Hepatocyte (in vitro differentiated cells): ENCODE measurements around the gene FMNL1. TPM values are rescaled to one million over a fixed set of nuclear protein-coding genes. Genes with fewer than 3 reads are reported as not detected.

Experiments used
- DNase-seq: peaks from one replicate; pipeline ENCODE4 v3.0.0-alpha.2; 2016; ENCODE audit warnings: low spot score
- H2AFZ ChIP-seq: fragments of 200-600 bp; sonication (generic); 2 replicates; pipeline ENCODE4 v1.6.0; 2016; ENCODE audit warnings: antibody characterized with exemption, mild to moderate bottlenecking
- H3K27ac ChIP-seq: fragments of 200-600 bp; sonication (generic); 2 replicates; pipeline ENCODE4 v1.5.1; 2016; ENCODE audit warnings: mild to moderate bottlenecking
- H3K27me3 ChIP-seq: fragments of 200-600 bp; sonication (generic); 2 replicates; pipeline ENCODE4 v1.6.1; 2016
- H3K36me3 ChIP-seq: fragments of 200-600 bp; sonication (generic); replicated peaks from 2 replicates; pipeline ENCODE4 v1.5.1; 2016; ENCODE audit warnings: low read depth; ENCODE audit not compliant: insufficient read depth
- H3K4me1 ChIP-seq: fragments of 200-600 bp; sonication (generic); 2 replicates; pipeline ENCODE4 v1.5.1; 2016; ENCODE audit warnings: mild to moderate bottlenecking, moderate library complexity; ENCODE audit not compliant: insufficient read depth
- H3K4me2 ChIP-seq: fragments of 200-600 bp; sonication (generic); 2 replicates; pipeline ENCODE4 v1.6.0; 2016
- H3K4me3 ChIP-seq: fragments of 200-600 bp; sonication (generic); 2 replicates; pipeline ENCODE4 v1.5.1; 2016; ENCODE audit warnings: mild to moderate bottlenecking
- H3K79me2 ChIP-seq: fragments of 200-600 bp; sonication (generic); 2 replicates; pipeline ENCODE4 v1.6.0; 2017; ENCODE audit warnings: mild to moderate bottlenecking
- H3K9me2 ChIP-seq: fragments of 200-600 bp; sonication (generic); replicated peaks from 2 replicates; pipeline ENCODE4 v1.6.0; 2017; ENCODE audit warnings: mild to moderate bottlenecking; ENCODE audit not compliant: insufficient read depth
- H3K9me3 ChIP-seq: fragments of 200-600 bp; sonication (generic); 2 replicates; pipeline ENCODE4 v1.5.1; 2016; ENCODE audit warnings: low read depth, mild to moderate bottlenecking
- H4K20me1 ChIP-seq: fragments of 200-600 bp; sonication (generic); 2 replicates; pipeline ENCODE4 v1.6.0; 2016; ENCODE audit warnings: mild to moderate bottlenecking; ENCODE audit not compliant: insufficient read depth, poor library complexity, severe bottlenecking
- EZH2 ChIP-seq: fragments of 200-600 bp; sonication (generic); IDR thresholded peaks from 2 replicates; pipeline ENCODE4 v1.6.1; 2016; ENCODE audit warnings: antibody characterized with exemption, mild to moderate bottlenecking, borderline replicate concordance
- EZH2phosphoT487 ChIP-seq: fragments of 200-600 bp; sonication (generic); IDR thresholded peaks from one replicate; pipeline ENCODE4 v1.6.1; 2018; ENCODE audit warnings: antibody characterized with exemption, mild to moderate bottlenecking, low read depth, moderate library complexity; ENCODE audit not compliant: unreplicated experiment, severe bottlenecking
- WGBS: methylation state at CpG from one replicate; pipeline ENCODE4 v1.1.6; 2016; ENCODE audit warnings: low lambda C conversion rate; ENCODE audit errors: missing lambda C conversion rate; 5-methylcytosine and 5-hydroxymethylcytosine counted together
- polyA plus RNA-seq: library from polyadenylated mRNA; unstranded; fragments of >200 nt; fragmentation: Nextera tagmentation; extraction: Ambion mirVana; gene quantifications from 2 replicates; pipeline ENCODE4 v1.2.1, GENCODE V29; 2016
- total RNA-seq: library from RNA; depleted of rRNA; stranded (reverse); fragments of >200 nt; gene quantifications from 2 replicates; pipeline ENCODE4 v1.2.3, GENCODE V29; 2014
- TF ChIP-seq, protein P1 (sequence below): fragments of 200-600 bp; sonication (generic); IDR thresholded peaks from 2 replicates; pipeline ENCODE4 v1.5.1; 2016; ENCODE audit warnings: antibody characterized with exemption, mild to moderate bottlenecking; ENCODE audit not compliant: poor library complexity

Gene FMNL1
- total and polyA plus RNA-seq, 2 experiments from 2014 or later: 0.30 to 1.2 TPM

- H3K4me1 ChIP-seq: peaks cover 13% of the 10 kb centered on the region
- TF ChIP-seq EZH2 (no peak), EZH2phosphoT487 (no peak)
- TF ChIP-seq, protein P1, sequence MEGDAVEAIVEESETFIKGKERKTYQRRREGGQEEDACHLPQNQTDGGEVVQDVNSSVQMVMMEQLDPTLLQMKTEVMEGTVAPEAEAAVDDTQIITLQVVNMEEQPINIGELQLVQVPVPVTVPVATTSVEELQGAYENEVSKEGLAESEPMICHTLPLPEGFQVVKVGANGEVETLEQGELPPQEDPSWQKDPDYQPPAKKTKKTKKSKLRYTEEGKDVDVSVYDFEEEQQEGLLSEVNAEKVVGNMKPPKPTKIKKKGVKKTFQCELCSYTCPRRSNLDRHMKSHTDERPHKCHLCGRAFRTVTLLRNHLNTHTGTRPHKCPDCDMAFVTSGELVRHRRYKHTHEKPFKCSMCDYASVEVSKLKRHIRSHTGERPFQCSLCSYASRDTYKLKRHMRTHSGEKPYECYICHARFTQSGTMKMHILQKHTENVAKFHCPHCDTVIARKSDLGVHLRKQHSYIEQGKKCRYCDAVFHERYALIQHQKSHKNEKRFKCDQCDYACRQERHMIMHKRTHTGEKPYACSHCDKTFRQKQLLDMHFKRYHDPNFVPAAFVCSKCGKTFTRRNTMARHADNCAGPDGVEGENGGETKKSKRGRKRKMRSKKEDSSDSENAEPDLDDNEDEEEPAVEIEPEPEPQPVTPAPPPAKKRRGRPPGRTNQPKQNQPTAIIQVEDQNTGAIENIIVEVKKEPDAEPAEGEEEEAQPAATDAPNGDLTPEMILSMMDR: no peak
- H4K20me1 ChIP-seq: no peaks in the 10 kb centered on the region
- no peak for DNase-seq
- H3K79me2 ChIP-seq: no peaks in the 10 kb centered on the region
- H3K4me3 ChIP-seq: no peak overlapping the region
- H3K27ac ChIP-seq: no peak overlapping the region
- no peak overlapping the region for H3K4me2 ChIP-seq
- no peak overlapping the region for H2AFZ ChIP-seq
- 46% methylated on average over 11 of the region's 12 CpGs for WGBS
- H3K36me3 ChIP-seq: no peaks in the 10 kb centered on the region
- H3K27me3 ChIP-seq: no peaks in the 10 kb centered on the region
- H3K9me3 ChIP-seq: no peaks in the 10 kb centered on the region
- no peaks in the 10 kb centered on the region for H3K9me2 ChIP-seq
These were observed 9.2 kb downstream of the FMNL1 start for GRCh38 chr17:45230787-45231480.

DNA sequence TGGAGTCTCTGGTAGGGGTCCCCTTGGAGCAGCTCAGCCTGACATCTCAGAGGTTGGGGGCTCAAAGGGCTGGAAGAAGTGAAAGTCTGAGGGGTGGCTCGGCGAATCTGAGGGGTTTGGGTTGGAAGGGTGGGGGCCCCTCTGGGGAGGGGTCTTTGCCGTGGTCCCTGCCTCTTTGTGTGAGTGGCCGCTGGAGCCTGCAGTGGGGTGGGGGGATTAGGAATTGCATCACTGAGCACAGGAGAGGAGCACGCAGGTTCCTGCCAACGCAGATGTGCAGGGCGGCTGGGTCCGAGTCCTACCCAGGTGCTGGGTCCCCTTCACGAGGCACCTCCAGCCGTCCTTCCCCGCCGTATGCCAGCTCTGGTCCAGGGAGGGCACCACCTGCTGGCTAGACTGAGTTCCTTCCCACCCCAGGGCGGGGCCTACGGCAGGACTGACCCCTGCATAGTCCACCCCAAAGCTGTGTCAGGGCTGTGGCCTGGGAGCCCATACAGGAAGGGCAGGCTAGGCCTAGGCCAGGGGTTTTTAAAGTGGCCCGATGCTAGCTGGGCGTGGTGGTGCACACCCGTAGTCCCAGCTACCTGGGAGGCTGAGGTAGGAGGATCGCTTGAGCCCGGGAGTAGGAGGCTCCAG lies 9.9 kb downstream of the FMNL1 start:
- no peak overlapping the region for H3K27ac ChIP-seq
- 76% methylated on average over 17 of the region's 19 CpGs for WGBS

GRCh38 chr17:45232514-45233422 lies 11.1 kb downstream of the FMNL1 start:
- Histone ChIP-seq H3K4me3 (no peak overlapping the region), H3K9me3 (no peaks in the 10 kb centered on the region), H3K36me3 (no peaks in the 10 kb centered on the region), H3K4me1 (peaks cover 13% of the 10 kb centered on the region), H3K9me2 (no peaks in the 10 kb centered on the region), H3K27me3 (no peaks in the 10 kb centered on the region), H3K4me2 (no peak overlapping the region), H4K20me1 (no peaks in the 10 kb centered on the region), H2AFZ (no peak overlapping the region), H3K27ac (no peak overlapping the region), H3K79me2 (no peaks in the 10 kb centered on the region)
- no peak for DNase-seq
- TF ChIP-seq EZH2: no peak
- TF ChIP-seq, protein P1: no peak
- no peak for TF ChIP-seq EZH2phosphoT487
- 94% methylated on average over 9 of the region's 9 CpGs for WGBS

More for the DNA sequence above, 9.9 kb downstream of the FMNL1 start:
- Histone ChIP-seq H3K36me3 (no peaks in the 10 kb centered on the region), H4K20me1 (no peaks in the 10 kb centered on the region), H3K9me3 (no peaks in the 10 kb centered on the region), H3K27me3 (no peaks in the 10 kb centered on the region), H3K79me2 (no peaks in the 10 kb centered on the region), H3K4me3 (no peak overlapping the region), H3K9me2 (no peaks in the 10 kb centered on the region), H3K4me2 (no peak overlapping the region), H2AFZ (no peak overlapping the region), H3K4me1 (peaks cover 13% of the 10 kb centered on the region)
- TF ChIP-seq, protein P1: peak; percentile 29
- no peak for TF ChIP-seq EZH2phosphoT487
- DNase-seq: no peak
